OCI-M1 (cell line): ENCODE measurements around the gene ZNF416.

Source experiments
- DNase-seq: peaks from one replicate; lab custom pipeline; 2025; lab: John Stamatoyannopoulos, UW

Gene ZNF416

DNA sequence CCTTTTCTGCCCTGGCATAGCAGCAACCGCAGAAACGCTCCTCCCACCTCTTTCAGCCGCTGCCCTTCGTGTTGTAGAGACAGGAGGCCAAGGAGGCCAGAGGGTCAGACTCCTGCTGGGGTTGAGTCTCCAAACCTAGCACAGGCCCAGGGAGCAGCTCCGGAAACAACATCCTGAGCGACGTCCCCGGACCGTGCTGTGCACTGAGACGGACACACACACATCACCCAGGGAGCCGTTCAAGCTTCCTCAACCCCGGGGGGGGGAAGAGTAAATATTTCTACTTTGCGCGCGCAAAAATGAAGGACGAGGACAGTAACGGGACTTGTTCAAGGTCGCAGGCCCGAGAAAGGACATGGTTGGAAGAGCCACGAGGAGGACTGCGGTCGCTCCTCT is 19.7 kb downstream of the ZNF416 start:
- peak; percentile 61 for DNase-seq

DNA sequence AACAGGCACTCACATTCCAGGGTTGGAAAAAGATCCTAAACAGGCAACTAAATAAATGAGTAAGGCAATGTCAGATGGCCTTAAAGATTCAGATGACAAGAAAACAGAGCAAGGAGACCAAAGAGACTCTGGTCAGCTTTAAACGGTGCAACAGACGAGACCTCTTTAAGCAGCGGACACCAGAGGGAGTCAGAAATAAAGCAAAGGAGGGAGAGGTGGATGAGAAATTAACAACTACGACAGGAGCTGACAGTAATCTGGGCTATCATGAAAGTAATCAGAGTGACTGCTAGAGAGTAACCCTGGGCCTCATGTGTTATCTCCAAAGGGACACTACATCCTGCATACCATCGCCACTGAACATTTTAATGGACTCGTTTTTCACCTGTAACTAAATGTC is 20.2 kb downstream of the ZNF416 start:
- DNase-seq, result peak; percentile 61

DNA sequence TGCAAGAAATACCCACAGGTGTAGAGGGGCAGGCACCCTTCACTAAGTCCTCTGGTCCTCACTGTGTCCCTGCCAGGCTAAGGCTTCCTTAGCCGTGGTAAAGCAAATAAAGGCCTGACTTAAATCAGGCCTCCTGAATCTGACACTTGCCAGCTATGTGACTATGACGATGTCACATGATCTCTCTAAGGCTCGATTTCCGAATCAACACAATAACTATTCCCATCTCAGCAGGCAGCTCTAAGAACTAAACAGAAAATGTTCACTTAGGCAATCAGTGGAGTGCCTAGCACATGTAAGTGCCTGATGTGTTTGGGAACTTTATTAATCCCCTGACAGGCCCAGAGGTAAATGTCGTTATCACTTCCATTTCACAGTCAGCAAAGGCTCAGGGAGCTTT is 21.1 kb downstream of the ZNF416 start:
- DNase-seq, result no peak

DNA sequence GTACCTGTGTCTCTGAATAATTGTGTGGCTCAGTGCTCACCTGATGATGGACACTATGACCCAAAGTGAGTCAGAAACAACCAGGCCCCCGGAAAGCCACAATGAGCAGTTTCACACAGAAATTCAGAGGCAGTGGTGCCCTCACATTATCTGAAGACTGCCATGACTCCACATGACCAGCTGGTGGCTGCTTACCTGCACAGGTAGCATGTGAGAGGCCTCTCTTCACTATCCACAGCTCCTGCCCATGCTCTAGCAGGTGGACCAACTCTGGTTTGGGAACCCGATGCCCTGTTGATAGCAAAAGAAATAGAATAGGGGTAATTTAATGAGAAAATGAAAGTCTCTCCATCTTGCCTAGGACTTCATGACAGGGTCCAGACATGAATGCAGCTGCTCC is 26.3 kb downstream of the ZNF416 start:
- no peak for DNase-seq

DNA sequence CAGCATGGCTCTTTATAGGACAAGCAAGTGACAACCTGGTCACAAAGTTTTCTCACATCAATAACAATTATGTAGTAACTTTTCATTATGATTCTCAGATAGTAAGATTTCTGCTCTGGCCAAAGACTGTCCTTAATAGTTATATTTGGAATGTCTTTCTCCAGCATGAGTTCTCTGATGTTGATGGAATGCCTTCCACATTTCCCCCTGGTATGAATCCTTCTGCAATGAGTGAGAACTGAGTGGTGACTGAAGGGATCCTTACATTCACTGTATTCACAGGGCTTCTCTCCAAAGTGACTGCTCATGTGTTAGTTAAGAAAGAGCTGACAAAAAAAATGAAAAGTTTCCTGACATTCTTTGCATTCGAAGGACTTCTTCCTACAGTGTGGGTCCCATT is 32.2 kb downstream of the ZNF416 start:
- DNase-seq, result no peak

DNA sequence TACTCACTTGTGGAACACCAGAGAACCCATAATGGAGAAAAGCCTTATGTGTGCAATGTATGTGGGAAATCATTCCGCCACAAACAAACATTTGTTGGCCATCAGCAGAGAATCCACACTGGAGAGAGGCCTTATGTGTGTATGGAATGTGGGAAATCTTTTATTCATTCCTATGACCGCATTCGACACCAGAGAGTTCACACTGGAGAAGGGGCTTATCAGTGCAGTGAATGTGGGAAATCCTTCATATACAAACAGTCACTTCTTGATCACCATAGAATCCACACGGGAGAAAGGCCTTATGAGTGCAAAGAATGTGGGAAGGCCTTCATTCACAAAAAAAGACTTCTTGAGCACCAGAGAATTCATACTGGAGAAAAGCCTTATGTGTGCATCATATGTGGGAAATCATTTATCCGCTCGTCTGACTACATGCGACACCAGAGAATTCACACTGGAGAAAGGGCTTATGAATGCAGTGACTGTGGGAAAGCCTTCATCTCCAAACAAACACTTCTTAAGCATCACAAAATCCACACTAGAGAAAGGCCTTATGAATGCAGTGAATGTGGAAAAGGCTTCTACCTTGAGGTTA is 40.7 kb downstream of the ZNF416 start:
- DNase-seq, result no peak

DNA sequence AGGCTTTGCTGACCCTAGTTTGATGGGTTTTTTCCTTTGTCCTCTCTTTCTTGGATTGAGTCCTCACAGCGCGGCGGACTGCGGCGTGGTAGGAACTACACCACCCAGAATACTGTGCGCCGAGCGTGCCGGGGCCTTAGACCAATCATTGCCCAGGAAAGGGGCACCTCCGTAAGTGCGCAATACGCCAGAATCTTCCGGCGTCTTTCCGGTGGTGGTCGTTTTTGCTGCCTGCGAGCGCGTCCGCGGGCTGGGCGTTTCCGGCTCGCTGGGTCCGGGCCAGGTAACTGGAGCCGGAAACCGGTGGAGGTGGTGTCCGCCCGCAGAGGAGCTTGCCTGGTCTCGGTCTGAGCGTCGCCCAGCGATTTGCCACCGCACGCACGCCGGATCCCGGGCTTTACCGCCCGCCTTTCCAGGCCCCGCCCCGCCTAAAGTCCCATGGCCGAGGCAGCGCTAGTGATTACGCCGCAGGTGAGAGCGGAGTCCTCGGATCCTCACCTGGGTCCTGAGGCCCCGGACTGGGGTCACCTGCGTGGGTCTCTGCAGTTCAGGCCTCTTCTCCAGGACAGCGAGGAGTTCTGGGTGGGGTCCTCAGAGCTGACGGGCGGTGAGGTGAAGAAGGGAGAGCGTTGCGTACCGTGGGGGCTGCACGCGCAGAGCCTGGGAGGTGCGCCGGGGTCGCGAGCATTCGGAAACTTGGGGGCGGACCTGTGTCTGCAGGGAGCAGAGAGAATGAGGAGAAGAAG is 51.4 kb downstream of the ZNF416 start, which contains the start of gene ZNF549:
Gene ZNF549 (plus strand): TSS at position 221 of the 746 bp plus-strand sequence. CDS start 218 bp downstream, at position 439.
- DNase-seq, result peak; percentile 96
